ENCODE data around the gene SYT17. TPM values are rescaled to one million over a fixed set of nuclear protein-coding genes. Genes with fewer than 3 reads are reported as not detected.

SYT17 gene
- polyA plus RNA-seq, 3 donors = 1.7 to 11.6 (median 2.1) TPM

DNA sequence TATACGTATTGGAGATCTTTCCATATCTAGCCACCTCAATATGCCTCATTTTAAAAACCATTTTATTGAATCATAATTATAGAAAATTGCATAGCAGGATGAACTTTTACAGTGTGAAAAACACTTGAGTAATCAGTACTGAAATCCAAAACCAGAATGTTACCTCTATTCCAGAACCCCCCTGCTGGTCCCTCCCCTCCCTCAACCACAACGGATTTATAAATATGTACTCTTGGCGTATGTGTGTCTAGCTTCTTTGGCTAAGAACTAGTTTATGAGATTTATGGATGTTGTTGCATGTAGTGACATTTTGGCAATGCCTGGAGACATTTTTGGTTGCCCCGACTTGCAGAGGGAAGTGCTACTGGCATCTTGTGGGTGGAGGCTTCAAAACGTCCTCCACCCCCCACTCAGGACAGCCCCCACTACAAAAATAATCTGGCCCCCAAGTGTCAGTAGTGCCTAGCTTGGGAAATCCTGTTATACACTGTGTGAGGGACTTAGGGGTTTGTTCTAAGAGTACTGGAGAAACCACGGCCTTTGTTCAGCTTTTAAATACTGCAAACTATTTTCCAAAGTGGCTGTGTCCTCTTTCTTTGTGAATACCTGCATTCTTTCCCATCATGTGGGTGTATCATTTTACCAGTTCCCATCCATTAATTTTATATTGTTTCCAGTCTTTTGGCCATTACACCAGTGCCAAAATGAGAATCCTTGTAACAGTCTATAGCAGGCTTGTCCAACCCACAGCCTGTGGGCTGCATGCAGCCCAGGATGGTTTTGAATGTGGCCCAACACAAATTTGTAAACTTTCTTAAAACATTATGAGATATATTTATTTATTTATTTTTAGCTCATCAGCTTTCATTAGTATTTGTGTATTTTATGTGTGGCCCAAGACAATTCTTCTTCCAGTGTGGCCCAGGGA, 30.6 kb upstream of the SYT17 start:
- 25 to 67% (median 37%) methylated on average over 6 of the region's 6 CpGs for WGBS, 3 donors
- H3K27ac ChIP-seq (ENCODE audit: low read depth, low read length) = no peak overlapping the region

DNA sequence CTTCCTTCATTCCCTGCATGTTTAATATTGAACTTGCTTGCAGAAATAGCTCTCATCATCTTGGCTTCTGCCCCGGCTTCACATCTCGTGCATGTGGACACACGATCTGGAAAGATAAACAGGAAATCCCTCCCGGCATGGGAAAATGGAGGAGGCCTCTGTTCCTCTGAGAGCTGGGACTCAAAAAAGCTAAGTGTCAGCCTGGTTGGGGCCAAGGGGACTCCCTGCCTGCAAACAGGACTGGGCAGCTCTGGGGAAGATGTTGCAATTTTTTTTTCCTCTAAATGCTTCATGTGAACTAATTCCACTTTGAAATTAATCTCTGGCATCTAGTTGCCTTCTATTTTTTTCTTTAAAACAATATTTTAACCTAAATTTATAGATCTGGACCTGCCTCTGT, 29.4 kb upstream of the SYT17 start:
- WGBS, 3 donors = 13 to 16% (median 13%) methylated on average over 4 of the region's 4 CpGs
- no peak overlapping the region for H3K27ac ChIP-seq (ENCODE audit: low read depth, low read length)

DNA sequence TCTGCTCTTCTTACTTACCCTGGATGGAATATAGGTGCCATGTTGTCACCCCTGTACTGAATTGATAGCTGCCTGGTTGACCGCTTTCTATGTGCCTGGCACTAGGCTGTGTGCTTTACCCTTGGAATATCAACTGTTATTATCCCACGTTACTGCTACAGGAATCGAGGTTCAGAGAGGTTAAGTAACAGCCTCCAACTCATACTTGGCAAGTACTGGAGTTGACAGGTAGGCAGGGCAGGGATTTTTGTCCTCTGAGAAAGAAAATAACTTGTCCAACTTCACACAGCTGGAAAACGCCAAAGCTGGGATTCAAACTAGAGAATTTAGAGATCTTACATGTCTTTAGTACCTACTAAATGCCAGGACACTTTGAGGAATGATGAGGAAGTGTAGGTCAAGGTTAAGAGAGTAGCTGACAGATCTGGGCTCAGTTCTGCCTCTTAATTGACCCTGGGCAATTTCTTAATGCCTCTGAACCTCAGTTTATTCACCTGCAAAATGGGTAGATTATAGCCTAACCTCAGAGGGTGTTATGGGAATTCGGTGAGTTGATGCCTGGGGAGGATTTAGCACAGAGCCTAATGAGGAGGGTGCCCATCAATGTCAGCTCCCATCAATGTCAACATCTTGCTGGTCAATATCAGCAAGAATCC, 28.5 kb upstream of the SYT17 start:
- WGBS, 3 donors = 67 to 79% (median 73%) methylated on average over 5 of the region's 5 CpGs
- H3K27ac ChIP-seq (ENCODE audit: low read depth, low read length) = no peak overlapping the region

DNA sequence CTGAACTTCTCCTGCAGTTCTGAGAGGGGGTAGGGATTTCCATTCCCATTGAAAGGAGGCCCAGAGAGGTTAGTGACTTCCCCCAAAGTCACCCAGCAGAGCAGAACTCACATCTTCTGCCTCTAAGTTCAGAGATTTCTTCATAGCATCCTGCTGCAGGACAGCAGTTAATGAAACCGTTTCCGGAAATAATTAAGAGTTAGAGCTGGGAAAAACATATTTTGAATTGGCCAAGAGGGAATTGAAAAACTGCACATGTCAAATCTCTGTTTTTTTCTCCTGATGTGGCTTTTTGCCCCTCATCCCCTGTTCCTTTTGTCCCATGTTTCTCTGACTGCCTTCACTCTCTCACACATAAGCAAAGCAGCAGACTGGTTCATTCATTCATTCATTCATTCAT, 27.6 kb upstream of the SYT17 start:
- no peak overlapping the region for H3K27ac ChIP-seq (ENCODE audit: low read depth, low read length)
- WGBS, 3 donors = 32 to 66% (median 54%) methylated on average over 2 of the region's 2 CpGs

DNA sequence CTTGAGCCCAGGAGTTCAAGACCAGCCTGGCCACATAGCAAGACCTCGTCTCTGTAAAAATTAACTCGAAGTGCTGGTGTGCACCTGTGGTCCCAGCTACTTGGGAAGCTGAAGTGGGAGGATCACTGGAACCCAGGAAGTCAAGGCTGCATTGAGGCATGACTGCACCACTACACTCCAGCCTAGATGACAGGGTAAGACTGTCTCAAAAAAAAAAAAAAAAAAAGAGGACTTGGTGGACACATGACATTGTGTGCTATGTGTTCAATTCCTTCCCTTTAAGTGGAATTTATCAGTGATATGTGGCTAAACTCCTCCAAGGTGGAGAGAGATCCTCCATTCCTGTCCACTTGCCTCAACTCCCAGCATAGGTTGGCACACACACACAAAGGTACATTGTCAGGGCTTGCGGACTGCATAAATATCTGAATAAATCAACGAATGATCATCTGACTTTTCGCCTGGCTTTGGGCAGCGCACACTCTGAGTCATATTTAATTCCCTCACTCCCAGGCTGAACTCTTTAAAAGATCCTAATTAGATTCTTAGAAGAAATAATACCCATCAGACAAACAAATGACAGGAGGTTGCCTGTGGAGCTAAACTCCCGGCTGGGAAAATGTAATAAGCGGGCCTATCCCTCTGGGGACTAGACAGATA, 25.0 kb upstream of the SYT17 start:
- 85 to 91% (median 85%) methylated on average over 8 of the region's 8 CpGs for WGBS, 3 donors
- no peak overlapping the region for H3K27ac ChIP-seq (ENCODE audit: low read depth, low read length)

DNA sequence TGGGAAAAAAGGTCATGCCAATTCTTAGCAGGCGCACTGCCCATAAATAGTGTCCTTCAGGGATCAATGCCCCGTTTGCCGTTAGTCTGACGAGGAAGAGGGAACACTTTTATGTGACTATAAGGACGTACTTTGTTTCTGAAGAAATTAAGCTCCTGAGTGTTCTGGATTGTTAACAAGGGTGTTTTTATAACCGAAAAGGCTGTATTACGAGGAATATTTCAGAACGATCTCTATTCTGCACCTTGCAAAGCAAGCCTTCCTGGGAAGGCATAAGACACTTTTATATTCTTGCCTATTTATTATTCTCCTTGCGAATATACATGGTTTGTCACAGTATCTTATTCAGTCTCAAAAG, 24.5 kb upstream of the SYT17 start:
- WGBS, 3 donors = 72 to 82% (median 80%) methylated on average over 9 of the region's 9 CpGs
- no peak overlapping the region for H3K27ac ChIP-seq (ENCODE audit: low read depth, low read length)

DNA sequence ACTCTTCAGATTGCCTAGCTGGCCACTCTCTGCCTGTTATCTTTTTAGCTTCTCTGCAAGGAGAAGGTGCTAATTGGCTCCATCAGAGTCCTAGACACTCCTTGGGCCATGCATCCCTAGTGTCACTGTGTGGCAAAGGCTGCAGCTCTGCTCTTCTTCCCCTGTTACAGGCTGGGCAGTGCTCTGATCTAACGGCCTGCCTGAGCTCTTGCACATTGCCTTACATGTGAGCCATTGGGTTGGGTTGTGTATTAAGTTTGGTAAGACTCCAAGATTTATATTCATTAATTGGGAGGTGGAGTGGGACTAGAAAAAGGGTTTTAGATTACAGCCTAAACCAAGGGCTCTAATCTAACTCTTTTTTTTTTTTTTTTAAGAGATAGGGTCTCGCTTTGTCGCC, 23.0 kb upstream of the SYT17 start:
- no peak overlapping the region for H3K27ac ChIP-seq (ENCODE audit: low read depth, low read length)
- 75 to 81% (median 75%) methylated on average over 3 of the region's 3 CpGs for WGBS, 3 donors

DNA sequence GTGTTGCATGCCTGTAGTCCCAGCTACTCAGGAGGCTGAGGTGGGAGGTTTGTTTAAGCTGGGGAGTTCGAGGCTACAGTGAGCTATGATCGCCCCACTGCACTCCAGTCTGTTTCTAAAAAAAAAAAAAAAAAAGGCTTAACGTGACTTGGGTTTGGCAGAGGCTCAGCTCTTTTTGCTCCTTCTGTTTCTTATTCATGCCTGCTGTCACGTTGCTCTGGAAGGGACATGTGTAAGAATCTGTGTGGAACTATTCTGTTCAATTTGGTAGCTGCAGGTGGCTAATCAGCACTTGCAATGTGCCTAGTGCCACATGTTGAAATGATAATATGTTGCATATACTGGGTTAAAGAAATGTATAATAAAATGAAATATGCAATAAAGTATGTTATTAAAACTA, 20.9 kb upstream of the SYT17 start:
- WGBS, 3 donors = 48 to 81% (median 70%) methylated on average over 3 to 4 of the region's 4 CpGs
- H3K27ac ChIP-seq (ENCODE audit: low read depth, low read length) = no peak overlapping the region

DNA sequence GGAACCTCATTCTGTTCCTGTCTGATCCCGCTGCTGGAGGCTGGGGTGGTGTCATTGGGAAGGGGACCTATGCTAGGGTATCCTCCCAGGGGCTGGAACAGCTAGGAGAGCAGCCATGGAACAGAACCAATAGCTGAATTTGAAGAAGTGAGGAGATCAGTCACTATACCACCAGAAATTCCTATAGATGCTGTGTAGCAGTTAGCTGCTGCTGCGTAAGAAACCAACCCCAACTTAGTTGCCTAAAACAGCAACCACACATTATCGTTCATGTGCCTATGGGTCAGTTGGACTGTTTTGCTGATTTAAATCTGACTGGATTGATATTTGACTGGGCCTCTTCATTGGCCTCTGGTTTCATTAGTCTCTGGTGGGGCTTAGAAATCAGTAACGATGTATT, 20.4 kb upstream of the SYT17 start:
- no peak overlapping the region for H3K27ac ChIP-seq (ENCODE audit: low read depth, low read length)
- 93 to 98% (median 96%) methylated on average over 4 of the region's 4 CpGs for WGBS, 3 donors

DNA sequence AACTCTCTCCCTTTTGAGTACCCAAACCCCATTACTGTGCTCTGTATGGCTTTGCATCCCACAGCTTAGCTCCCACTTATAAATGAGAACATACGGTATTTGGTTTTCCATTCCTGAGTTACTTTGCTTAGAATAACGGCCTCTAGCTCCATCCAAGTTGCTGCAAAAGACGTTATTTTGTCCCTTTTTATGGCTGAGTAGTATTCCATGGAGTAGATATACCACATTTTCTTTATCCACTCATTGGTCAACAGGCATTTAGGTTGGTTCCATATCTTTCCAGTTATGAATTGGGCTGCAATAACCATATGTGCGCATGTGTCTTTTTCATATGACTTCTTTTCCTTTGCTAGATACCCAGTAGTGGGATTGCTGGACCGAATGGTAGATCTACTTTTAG, 19.9 kb upstream of the SYT17 start:
- no peak overlapping the region for H3K27ac ChIP-seq (ENCODE audit: low read depth, low read length)
- WGBS, 3 donors = 92 to 96% (median 95%) methylated on average over 5 of the region's 5 CpGs

DNA sequence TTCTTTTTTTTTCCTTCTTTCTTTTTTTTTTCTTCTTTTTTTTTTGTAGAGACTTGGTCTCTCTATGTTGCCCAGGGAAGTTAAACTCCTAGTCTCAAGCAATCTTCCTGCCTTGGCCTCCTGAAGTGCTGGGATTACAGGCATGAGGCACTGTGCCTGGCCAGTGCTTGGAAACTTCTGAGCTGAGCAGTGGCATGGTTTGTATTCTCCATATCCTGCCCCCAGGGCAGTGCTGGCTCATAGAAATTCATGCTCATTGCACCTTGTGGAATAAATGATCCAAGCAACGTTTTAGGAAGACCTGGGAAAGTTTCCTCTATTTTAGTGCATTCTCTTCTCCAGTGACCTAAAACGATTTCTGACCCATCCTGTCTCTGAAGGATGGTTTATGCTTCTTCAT, 16.7 kb upstream of the SYT17 start:
- WGBS, 3 donors = 60 to 63% (median 62%) methylated on average over 2 of the region's 2 CpGs
- H3K27ac ChIP-seq (ENCODE audit: low read depth, low read length) = no peak overlapping the region

DNA sequence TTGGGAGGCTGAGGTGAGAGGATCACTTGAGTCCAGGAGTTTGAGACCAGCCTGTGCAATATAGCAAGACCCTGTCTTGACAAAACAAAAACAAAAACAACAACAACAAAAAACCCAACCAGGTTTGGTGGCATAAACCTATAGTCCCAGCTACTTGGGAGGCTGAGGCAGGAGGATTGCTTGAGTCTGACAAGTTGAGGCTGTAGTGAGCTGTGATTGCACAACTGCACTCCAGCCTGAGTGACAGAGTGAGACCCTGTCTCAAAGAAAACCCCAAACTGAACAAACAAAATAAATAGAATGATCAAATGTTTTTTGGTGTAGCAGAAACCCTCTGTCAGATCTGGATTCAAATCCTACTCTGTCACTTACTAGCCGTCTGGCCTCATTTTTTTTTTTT, 16.0 kb upstream of the SYT17 start:
- WGBS, 3 donors = 75 to 96% (median 89%) methylated on average over 1 of the region's 1 CpG
- H3K27ac ChIP-seq (ENCODE audit: low read depth, low read length) = no peak overlapping the region

DNA sequence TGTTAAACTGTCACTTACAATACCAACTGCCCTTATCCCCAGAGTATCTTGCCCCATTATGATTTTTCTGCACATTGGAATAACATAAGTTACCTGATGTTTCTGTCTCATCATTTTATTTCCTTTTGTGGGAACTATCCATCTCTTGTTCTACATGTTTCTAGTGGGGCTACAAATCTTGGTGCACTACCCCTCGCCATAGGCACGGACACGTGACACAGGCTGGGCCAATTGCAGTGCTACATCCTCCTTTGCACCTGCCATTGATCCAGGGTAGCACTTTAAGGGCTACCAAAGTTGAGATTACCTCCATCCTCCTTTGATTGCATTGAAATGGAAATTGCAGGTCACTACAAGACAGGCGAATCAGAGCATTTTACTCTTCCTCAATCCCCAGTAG, 14.2 kb upstream of the SYT17 start:
- 57 to 89% (median 83%) methylated on average over 4 of the region's 4 CpGs for WGBS, 3 donors
- H3K27ac ChIP-seq (ENCODE audit: low read depth, low read length) = no peak overlapping the region

DNA sequence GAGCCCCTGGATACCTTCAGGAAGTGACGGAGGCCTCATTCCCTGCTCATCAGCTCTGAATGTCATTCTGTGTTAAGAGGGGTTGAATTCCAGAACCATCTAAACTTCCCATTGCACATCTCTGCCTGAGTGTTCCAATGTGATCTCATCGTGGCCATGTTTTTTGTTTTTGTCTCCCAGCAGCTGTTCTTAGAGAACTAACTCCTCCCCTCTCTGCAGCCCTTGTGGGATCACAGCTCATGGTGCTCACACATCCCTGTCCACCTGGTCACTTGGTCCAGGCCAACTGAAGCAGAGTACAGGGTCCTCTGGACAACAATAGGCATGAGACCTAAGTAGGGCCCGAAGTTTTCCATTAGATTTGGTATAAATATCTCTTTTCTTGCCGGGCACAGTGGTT, 6.0 kb upstream of the SYT17 start:
- 69 to 80% (median 75%) methylated on average over 4 of the region's 4 CpGs for WGBS, 3 donors
- H3K27ac ChIP-seq (ENCODE audit: low read depth, low read length) = no peak overlapping the region

DNA sequence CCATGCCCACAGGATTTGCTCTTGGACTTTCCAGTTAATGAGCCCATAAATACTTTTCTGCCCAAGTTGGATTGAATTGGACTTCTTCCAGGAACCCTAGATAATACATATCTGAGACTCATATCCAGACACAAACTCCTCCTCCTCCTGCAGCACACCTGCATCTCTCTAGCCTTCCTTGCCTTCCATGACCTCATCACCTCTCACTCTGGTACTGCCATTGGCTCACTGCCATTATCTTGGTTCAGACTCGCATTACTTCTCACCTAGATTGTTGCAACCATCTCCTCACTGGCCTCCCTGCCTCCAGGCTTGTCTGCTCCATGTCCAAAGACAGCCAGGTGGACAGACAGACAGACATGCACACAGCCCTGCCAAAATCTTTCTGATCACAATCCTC, 4.8 kb upstream of the SYT17 start:
- WGBS, 3 donors = 86 to 100% (median 92%) methylated on average over 1 of the region's 1 CpG
- no peak overlapping the region for H3K27ac ChIP-seq (ENCODE audit: low read depth, low read length)

DNA sequence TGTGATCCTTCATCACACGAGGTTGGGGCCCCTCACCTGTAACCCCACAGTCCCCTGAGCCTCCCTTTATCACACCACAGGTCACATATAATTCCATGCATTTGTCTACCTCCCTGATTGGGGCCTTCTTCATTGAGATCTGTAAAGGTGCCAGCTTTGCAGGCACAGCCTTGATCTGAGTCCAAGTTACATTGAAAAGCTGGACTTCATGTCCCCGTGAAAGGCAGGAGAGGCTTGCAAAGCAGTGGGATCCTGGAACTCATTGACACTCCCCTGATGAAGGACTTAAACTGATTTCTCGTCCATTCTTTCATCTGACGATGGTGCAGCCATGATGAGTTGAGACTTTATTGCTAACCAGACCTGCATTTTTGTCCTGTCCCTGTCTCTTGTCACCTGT, 3.8 kb upstream of the SYT17 start:
- H3K27ac ChIP-seq (ENCODE audit: low read depth, low read length) = no peak overlapping the region
- 58 to 80% (median 77%) methylated on average over 4 of the region's 4 CpGs for WGBS, 3 donors

DNA sequence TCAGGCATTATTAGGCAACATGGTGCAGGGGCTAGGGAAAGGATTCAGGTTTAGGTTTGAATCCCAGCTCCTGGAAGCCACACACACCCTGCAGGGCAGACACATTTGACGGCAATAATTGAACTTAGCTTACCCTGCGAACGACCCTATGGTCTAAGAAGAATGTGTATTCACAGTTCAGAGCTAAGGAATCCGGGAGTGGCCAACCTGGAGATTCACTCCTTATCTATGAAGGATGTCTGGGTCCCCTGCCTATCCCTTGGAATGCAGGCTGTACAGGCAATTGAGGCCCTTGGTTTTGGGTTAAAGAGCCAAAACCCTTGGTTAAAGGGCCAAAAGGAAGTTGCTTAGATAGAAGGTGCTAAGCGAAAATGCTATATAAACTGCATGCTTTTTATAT, 2.9 kb upstream of the SYT17 start:
- WGBS, 3 donors = 84 to 90% (median 85%) methylated on average over 5 of the region's 5 CpGs
- H3K27ac ChIP-seq (ENCODE audit: low read depth, low read length) = no peak overlapping the region

DNA sequence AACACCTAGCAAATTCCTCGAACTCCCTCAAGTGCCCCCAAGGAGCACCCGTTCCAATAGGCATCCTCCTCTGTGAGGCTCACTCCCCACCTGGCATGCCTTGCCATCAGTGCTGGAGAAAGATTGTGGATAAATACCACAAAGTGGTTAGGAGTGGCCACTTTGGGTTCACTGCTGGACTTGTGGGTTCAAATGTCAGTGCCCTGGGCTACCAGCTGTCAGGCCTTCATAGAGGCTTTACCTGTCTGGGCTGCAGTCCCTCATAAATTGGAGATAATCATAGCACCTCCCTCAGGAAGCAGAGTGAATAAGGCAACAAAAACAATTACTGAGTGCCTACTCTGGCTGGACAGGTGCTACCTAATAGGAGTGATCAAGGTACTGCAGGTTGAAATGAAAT, 1.5 kb upstream of the SYT17 start:
- no peak overlapping the region for H3K27ac ChIP-seq (ENCODE audit: low read depth, low read length)
- WGBS, 3 donors = 68 to 88% (median 88%) methylated on average over 2 of the region's 2 CpGs

DNA sequence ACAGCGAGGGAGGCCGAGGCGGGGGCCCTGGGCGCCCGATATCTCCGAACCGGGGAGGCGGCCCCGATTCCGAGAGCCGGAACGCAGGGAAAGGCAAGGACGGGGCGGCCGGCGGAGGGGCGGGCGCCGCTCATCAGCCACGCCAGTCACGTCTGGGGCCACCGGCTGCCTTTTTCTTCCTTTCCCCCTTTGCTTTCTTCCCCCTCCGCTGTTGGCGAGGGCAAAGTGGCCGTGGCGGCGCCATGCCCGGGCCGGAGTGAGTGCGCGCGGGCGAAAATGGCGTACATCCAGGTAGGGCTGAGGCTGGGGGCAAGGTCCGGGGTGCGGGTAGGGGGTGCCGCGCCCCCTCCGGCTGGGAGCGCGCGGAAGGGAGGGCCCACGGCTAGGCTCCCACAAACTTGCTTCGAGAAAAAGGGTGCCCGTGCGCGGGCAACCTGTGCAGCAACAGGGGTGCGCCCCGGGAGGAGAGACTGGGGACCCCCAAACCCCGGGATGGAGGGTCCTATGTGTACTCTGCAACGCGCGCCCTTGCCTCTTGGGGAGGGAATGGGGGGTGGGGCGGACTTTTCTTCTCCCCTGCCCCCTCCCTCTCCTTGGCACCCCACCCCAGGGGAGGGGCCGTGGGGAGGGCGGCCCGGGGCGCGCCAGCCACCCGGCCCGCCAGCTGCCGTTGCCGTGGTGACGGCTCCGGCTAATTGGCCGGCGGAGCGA, 486 bp downstream of the SYT17 start:
- H3K27ac ChIP-seq (ENCODE audit: low read depth, low read length) = no peak overlapping the region
- WGBS, 3 donors = 0 to 2% (median 1%) methylated on average over 49 to 67 of the region's 68 CpGs
